Measurements from ENCODE around the gene CASP4. TPM values are rescaled to one million over a fixed set of nuclear protein-coding genes. Genes with fewer than 3 reads are reported as not detected.

The CASP4 gene
- total RNA-seq, 1 experiment from 2014 or later: 42.0 TPM

- Mint-ChIP-seq H3K4me1 (ENCODE audit: low read depth, unreplicated experiment) (no peaks in the 10 kb centered on the region), H3K27me3 (ENCODE audit: insufficient read depth, unreplicated experiment) (peaks cover 3% of the 10 kb centered on the region), H3K27ac (ENCODE audit: unreplicated experiment) (no peak within 1 kb of the TSS), H3K36me3 (ENCODE audit: insufficient read depth, unreplicated experiment) (no peaks in the 10 kb centered on the region), H3K9me3 (ENCODE audit: unreplicated experiment) (no peaks in the 10 kb centered on the region), H3K4me3 (ENCODE audit: unreplicated experiment) (no peak within 1 kb of the TSS)
- POLR2A ChIA-PET: no interaction called here
- no peaks in the 10 kb centered on the region for H3K36me3 ChIP-seq (ENCODE audit: control insufficient read depth, insufficient read depth, low read length)
- CTCF ChIA-PET: no interaction called here
- BruUV-seq (replicated peaks): no TSS peak
- H3K4me1 ChIP-seq: no peaks in the 10 kb centered on the region
- TF ChIP-seq, protein P1, sequence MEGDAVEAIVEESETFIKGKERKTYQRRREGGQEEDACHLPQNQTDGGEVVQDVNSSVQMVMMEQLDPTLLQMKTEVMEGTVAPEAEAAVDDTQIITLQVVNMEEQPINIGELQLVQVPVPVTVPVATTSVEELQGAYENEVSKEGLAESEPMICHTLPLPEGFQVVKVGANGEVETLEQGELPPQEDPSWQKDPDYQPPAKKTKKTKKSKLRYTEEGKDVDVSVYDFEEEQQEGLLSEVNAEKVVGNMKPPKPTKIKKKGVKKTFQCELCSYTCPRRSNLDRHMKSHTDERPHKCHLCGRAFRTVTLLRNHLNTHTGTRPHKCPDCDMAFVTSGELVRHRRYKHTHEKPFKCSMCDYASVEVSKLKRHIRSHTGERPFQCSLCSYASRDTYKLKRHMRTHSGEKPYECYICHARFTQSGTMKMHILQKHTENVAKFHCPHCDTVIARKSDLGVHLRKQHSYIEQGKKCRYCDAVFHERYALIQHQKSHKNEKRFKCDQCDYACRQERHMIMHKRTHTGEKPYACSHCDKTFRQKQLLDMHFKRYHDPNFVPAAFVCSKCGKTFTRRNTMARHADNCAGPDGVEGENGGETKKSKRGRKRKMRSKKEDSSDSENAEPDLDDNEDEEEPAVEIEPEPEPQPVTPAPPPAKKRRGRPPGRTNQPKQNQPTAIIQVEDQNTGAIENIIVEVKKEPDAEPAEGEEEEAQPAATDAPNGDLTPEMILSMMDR (IDR thresholded peaks at IDR 0.05; ENCODE audit: insufficient read depth in 1 of 2, low read depth in 1 of 2, low read length in 1 of 2, severe bottlenecking in 1 of 2, unreplicated experiment in 1 of 2): no peak
- H3K27me3 ChIP-seq (replicated peaks; ENCODE audit: control insufficient read depth, insufficient read depth, low read length): no peaks in the 10 kb centered on the region
- intact Hi-C loops (cut with micrococcal nuclease; ENCODE audit: unreplicated experiment): no loop called here
- DNase-seq: no peak
- H3K9me3 ChIP-seq: no peaks in the 10 kb centered on the region
- H3K4me3 ChIP-seq (ENCODE audit: low read depth, low read length): no peak within 1 kb of the TSS
These were observed 70.3 kb downstream of the CASP4 start, which contains the start of gene CASP12 for GRCh38 chr11:104897891-104898684. TSS of gene CASP12 (minus strand) at chr11:104898460.

DNA sequence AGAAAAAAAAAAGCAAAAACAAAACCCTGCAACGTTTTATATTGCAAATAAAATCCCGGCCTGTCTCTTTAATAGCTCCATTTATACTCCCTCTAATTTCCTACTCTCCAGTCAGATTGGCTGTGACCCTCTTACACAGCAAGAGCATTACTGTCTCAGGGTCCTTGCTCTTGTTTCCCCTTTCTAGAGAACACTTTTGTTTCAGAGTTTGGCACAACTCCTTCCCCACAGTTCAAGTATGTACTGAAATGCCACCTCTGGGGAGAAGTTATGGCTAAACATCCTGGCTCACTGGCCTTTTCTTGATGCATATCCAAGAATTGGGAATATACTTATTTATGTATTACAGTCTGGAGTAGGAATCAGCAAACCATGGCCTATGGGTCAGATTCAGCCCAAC is 72.7 kb downstream of the CASP4 start:
- Histone ChIP-seq H3K4me3 (ENCODE audit: low read depth, low read length) (no peak overlapping the region), H3K9me3 (no peaks in the 10 kb centered on the region), H3K36me3 (ENCODE audit: control insufficient read depth, insufficient read depth, low read length) (no peaks in the 10 kb centered on the region), H3K4me1 (no peaks in the 10 kb centered on the region), H3K27me3 (replicated peaks; ENCODE audit: control insufficient read depth, insufficient read depth, low read length) (no peaks in the 10 kb centered on the region)
- BruUV-seq (replicated peaks): no TSS peak
- H3K27ac Mint-ChIP-seq (ENCODE audit: unreplicated experiment): no peak overlapping the region
- CTCF ChIA-PET: no interaction called here
- no peaks in the 10 kb centered on the region for H3K36me3 Mint-ChIP-seq (ENCODE audit: insufficient read depth, unreplicated experiment)
- H3K27me3 Mint-ChIP-seq (ENCODE audit: insufficient read depth, unreplicated experiment): peaks cover 3% of the 10 kb centered on the region
- H3K9me3 Mint-ChIP-seq (ENCODE audit: unreplicated experiment): no peaks in the 10 kb centered on the region
- no peak overlapping the region for H3K4me3 Mint-ChIP-seq (ENCODE audit: unreplicated experiment)
- TF ChIP-seq, protein P1 (IDR thresholded peaks at IDR 0.05; ENCODE audit: insufficient read depth in 1 of 2, low read depth in 1 of 2, low read length in 1 of 2, severe bottlenecking in 1 of 2, unreplicated experiment in 1 of 2): no peak
- DNase-seq: no peak
- H3K4me1 Mint-ChIP-seq (ENCODE audit: low read depth, unreplicated experiment): no peaks in the 10 kb centered on the region
- intact Hi-C loops (cut with micrococcal nuclease; ENCODE audit: unreplicated experiment): no loop called here
- POLR2A ChIA-PET: no interaction called here

GRCh38 chr11:104893876-104894275 is 74.5 kb downstream of the CASP4 start:
- Mint-ChIP-seq H3K27ac (ENCODE audit: unreplicated experiment) (no peak overlapping the region), H3K27me3 (ENCODE audit: insufficient read depth, unreplicated experiment) (peaks cover 3% of the 10 kb centered on the region), H3K4me1 (ENCODE audit: low read depth, unreplicated experiment) (no peaks in the 10 kb centered on the region), H3K36me3 (ENCODE audit: insufficient read depth, unreplicated experiment) (no peaks in the 10 kb centered on the region), H3K4me3 (ENCODE audit: unreplicated experiment) (no peak overlapping the region), H3K9me3 (ENCODE audit: unreplicated experiment) (no peaks in the 10 kb centered on the region)
- ChIA-PET CTCF (no interaction called here), POLR2A (no interaction called here)
- TF ChIP-seq, protein P1 (IDR thresholded peaks at IDR 0.05; ENCODE audit: insufficient read depth in 1 of 2, low read depth in 1 of 2, low read length in 1 of 2, severe bottlenecking in 1 of 2, unreplicated experiment in 1 of 2): no peak
- Histone ChIP-seq H3K4me1 (no peaks in the 10 kb centered on the region), H3K4me3 (ENCODE audit: low read depth, low read length) (no peak overlapping the region), H3K9me3 (no peaks in the 10 kb centered on the region), H3K36me3 (ENCODE audit: control insufficient read depth, insufficient read depth, low read length) (no peaks in the 10 kb centered on the region), H3K27me3 (replicated peaks; ENCODE audit: control insufficient read depth, insufficient read depth, low read length) (no peaks in the 10 kb centered on the region)
- intact Hi-C loops (cut with micrococcal nuclease; ENCODE audit: unreplicated experiment): no loop called here
- BruUV-seq (replicated peaks): no TSS peak
- no peak for DNase-seq

Other genes with a start within 250 kb of the CASP4 start
- not detected in 2 replicates for gene CASP12, start 70.1 kb downstream of the CASP4 start, total RNA-seq (2022)
- 1.4 and 1.5 TPM in 2 replicates for gene CASP5, start 54.6 kb upstream of the CASP4 start, total RNA-seq (2022)
- gene CASP1, start 66.6 kb upstream of the CASP4 start, total RNA-seq (2022): 0.86 and 1.4 TPM in 2 replicates
- gene CARD16, start 76.8 kb upstream of the CASP4 start, total RNA-seq (2022): 0.77 and 1.5 TPM in 2 replicates
- gene CARD18, start 171.2 kb upstream of the CASP4 start, total RNA-seq (2022): not detected in 2 replicates

Data from Caco-2 (cell line).